KMS-11 (cell line): ENCODE results near the gene ARID4B.

Source experiments
- H2AFZ ChIP-seq: fragments of 200-600 bp; sonication (generic); 2 replicates; pipeline ENCODE4 v1.6.1; 2016; ENCODE audit warnings: antibody characterized with exemption, mixed run types, low read depth
- H3K27ac ChIP-seq: fragments of 200-600 bp; sonication (generic); 2 replicates; pipeline ENCODE4 v1.6.1; 2016; ENCODE audit warnings: mild to moderate bottlenecking, mixed run types
- H3K27me3 ChIP-seq: fragments of 200-600 bp; sonication (generic); 2 replicates; pipeline ENCODE4 v1.6.1; 2017; ENCODE audit warnings: mild to moderate bottlenecking, low read depth, mixed run types, moderate library complexity; ENCODE audit not compliant: insufficient read depth
- H3K36me3 ChIP-seq: fragments of 200-600 bp; sonication (generic); 2 replicates; pipeline ENCODE4 v1.6.1; 2017; ENCODE audit warnings: mild to moderate bottlenecking, mixed run types; ENCODE audit not compliant: insufficient read depth
- H3K4me1 ChIP-seq: fragments of 200-600 bp; sonication (generic); 2 replicates; pipeline ENCODE4 v1.6.1; 2016; ENCODE audit warnings: mild to moderate bottlenecking, low read depth, mixed run types; ENCODE audit not compliant: poor library complexity, severe bottlenecking
- H3K4me2 ChIP-seq: fragments of 200-600 bp; sonication (generic); 2 replicates; pipeline ENCODE4 v1.7.0; 2016; ENCODE audit warnings: mild to moderate bottlenecking, mixed run types
- H3K4me3 ChIP-seq: fragments of 200-600 bp; sonication (generic); IDR thresholded peaks from 2 replicates; pipeline ENCODE4 v1.6.1; 2017; ENCODE audit warnings: low read depth, low read length, mixed read lengths; ENCODE audit not compliant: insufficient read depth
- H3K79me2 ChIP-seq: fragments of 200-600 bp; sonication (generic); 2 replicates; pipeline ENCODE4 v1.6.1; 2016; ENCODE audit warnings: low read depth, mixed run types; ENCODE audit not compliant: insufficient read depth
- H3K9ac ChIP-seq: fragments of 200-600 bp; sonication (generic); 2 replicates; pipeline ENCODE4 v1.6.1; 2016; ENCODE audit warnings: mild to moderate bottlenecking, mixed run types
- H4K20me1 ChIP-seq: fragments of 200-600 bp; sonication (generic); 2 replicates; pipeline ENCODE4 v1.6.1; 2016; ENCODE audit warnings: mild to moderate bottlenecking, mixed run types; ENCODE audit not compliant: insufficient read depth
- TF ChIP-seq, protein P1 (sequence below): fragments of 200-600 bp; sonication (generic); conservative IDR thresholded peaks from 2 replicates; pipeline ENCODE4 v1.6.1; 2017; ENCODE audit warnings: low read depth, mild to moderate bottlenecking, antibody characterized with exemption, low read length, moderate library complexity, mixed read lengths

The ARID4B gene

DNA sequence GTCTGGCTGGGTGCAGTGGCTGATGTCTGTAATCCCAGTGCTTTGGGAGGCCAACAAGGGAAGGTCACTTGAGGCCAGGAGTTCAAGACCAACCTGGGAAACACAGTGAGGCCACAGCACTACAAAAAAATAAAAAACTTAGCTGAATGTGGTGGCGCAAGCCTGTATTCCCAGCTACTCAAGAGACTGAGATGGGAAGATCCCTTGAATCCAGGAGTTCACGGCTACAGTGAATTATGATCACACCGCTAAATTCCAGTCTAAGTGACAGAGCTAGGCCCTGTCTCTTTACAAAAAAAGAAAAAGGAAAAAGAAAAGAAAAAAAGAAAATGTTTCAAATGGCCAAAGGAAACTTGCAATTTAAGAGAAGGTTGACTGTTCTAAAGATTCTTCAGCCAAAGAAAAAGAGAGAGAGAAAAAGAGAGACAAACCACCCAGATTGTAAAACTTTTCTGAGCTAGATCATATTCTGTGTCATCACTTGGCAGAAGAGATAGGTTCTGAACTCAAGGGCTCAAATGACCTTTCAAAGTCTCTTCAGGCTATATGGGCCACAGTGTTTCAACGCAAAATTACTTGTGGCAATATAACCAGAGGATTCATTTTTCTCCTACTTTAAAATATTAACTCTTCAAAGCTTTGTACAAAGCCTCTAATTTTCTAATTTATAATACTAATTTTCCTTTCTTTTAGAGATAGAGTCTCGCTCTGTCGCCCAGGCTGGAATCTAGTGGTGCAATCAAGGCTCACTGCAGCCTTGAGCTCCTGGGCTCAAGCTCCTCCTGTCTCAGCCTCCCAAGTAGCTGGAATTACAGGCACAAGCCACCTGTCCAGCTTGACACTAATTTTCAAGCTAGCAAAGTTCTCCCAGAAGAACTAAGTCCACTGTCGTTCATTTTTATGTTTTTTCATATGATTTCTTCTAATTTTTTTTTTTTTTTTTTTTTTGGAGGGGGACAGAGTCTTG is 20.5 kb downstream of the ARID4B start:
- Histone ChIP-seq H3K79me2 (peaks cover 69% of the 10 kb centered on the region), H3K4me1 (no peaks in the 10 kb centered on the region), H3K27me3 (no peaks in the 10 kb centered on the region), H3K36me3 (no peaks in the 10 kb centered on the region), H3K9ac (no peak overlapping the region), H4K20me1 (peaks cover 23% of the 10 kb centered on the region), H2AFZ (no peak overlapping the region), H3K4me3 (no peak overlapping the region), H3K27ac (no peak overlapping the region), H3K4me2 (no peak overlapping the region)
- TF ChIP-seq, protein P1, sequence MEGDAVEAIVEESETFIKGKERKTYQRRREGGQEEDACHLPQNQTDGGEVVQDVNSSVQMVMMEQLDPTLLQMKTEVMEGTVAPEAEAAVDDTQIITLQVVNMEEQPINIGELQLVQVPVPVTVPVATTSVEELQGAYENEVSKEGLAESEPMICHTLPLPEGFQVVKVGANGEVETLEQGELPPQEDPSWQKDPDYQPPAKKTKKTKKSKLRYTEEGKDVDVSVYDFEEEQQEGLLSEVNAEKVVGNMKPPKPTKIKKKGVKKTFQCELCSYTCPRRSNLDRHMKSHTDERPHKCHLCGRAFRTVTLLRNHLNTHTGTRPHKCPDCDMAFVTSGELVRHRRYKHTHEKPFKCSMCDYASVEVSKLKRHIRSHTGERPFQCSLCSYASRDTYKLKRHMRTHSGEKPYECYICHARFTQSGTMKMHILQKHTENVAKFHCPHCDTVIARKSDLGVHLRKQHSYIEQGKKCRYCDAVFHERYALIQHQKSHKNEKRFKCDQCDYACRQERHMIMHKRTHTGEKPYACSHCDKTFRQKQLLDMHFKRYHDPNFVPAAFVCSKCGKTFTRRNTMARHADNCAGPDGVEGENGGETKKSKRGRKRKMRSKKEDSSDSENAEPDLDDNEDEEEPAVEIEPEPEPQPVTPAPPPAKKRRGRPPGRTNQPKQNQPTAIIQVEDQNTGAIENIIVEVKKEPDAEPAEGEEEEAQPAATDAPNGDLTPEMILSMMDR: no peak

DNA sequence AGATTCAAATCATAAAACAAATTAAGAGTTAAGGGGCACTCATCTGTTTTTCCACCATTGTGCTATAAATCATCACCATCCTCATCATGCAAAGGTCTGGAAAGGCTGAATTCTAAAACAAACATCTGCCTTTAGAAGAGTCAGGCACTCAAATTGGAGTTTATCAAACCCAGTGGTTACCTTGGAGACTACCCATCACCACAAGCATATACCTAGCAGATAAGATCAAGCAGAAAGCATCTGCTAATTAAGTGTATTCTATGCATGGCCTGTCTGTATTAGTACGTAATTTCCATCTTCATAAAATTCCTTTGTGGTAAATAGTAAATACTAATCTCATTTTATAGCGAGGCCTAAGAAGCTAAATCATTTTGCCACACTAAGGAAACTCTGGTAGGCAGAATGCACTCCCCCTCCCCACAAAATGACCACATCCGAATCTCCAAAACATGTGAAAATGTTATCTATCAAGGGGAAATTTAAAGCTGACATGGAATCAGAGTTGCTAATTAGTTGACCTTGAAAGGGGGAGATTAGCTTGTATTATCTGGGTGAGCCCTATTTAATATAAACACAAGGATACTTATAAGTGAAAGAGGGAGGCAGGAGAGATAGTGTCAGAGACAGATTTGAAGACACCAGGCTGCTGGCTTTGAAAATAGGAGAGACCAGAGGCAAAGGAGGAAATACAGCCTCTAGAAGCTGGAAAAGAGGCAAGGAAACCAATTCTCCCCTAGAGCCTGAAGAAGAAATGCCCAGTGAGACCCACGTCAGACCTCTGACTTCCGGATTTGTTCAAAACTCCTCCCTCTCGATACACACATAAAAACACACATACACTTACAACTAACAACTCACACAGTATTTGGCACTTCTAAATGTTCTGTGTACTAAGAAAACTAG is 23.2 kb downstream of the ARID4B start:
- peaks cover 57% of the 10 kb centered on the region for H3K79me2 ChIP-seq
- TF ChIP-seq, protein P1: no peak
- H3K9ac ChIP-seq: no peak overlapping the region
- no peaks in the 10 kb centered on the region for H3K36me3 ChIP-seq
- no peak overlapping the region for H3K27ac ChIP-seq
- H3K4me2 ChIP-seq: no peak overlapping the region
- peaks cover 23% of the 10 kb centered on the region for H4K20me1 ChIP-seq
- H3K4me3 ChIP-seq: no peak overlapping the region
- H3K4me1 ChIP-seq: peaks cover 3% of the 10 kb centered on the region
- H3K27me3 ChIP-seq: no peaks in the 10 kb centered on the region
- no peak overlapping the region for H2AFZ ChIP-seq

DNA sequence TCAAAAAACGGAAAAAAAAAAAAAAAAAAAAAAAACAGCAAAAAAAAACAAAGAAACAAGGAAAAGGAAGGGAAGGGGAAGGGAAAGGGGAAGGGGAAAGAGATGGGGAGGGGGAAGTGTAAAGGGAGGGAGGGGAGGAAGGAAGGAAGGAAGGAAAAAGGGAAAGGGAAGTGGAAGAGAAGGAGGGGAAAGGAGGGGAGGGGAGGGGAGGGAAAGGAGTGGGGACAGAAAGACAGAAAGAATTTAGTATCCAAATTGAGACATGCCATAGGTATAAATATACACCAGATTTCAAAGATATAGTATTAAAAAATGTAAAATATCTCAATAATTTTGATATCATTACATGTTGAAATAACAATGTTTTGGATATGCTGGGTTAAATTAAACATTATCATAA is 25.8 kb downstream of the ARID4B start:
- H3K27ac ChIP-seq: no peak overlapping the region
- H3K4me3 ChIP-seq: no peak overlapping the region
- peaks cover 23% of the 10 kb centered on the region for H4K20me1 ChIP-seq
- TF ChIP-seq, protein P1: no peak
- H3K27me3 ChIP-seq: no peaks in the 10 kb centered on the region
- H3K9ac ChIP-seq: no peak overlapping the region
- peaks cover 77% of the 10 kb centered on the region for H3K79me2 ChIP-seq
- no peak overlapping the region for H2AFZ ChIP-seq
- no peaks in the 10 kb centered on the region for H3K36me3 ChIP-seq
- no peak overlapping the region for H3K4me2 ChIP-seq
- peaks cover 28% of the 10 kb centered on the region for H3K4me1 ChIP-seq

DNA sequence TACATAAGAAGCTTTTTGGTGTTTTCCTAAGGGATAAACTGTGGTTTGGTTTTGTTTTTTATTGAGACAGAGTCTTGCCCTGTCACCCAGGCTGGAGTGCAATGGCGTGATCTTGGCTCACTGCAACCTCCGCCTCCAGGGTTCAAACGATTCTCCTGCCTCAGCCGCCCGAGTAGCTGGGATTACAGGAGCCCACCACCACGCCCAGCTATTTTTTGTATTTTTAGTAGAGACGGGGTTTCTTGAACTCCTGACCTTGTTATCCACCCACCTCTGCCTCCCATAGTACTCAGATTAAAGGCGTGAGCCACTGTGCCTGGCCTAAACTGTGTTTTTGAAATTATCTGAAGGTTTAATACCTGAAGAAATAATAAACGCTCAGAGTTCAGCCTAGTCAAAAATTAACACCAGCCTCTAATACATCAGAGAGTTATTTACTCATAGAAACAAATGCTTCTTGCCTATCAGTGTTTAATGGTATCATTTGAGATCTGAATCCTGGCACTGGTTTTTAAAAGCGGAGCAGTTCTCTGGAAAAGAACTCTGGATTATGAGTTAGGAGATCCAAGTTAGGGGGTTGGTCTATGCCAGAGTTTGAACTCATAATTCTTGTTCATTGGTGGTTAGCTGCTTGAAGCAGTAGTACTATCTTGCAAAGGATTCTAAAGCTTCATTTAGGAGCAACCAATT is 28.7 kb downstream of the ARID4B start:
- Histone ChIP-seq H2AFZ (no peak overlapping the region), H3K9ac (no peak overlapping the region), H3K4me1 (peaks cover 35% of the 10 kb centered on the region), H3K36me3 (no peaks in the 10 kb centered on the region), H3K79me2 (peaks cover 72% of the 10 kb centered on the region), H4K20me1 (peaks cover 12% of the 10 kb centered on the region; the same call in 1 of the 2 replicates), H3K27ac (peak overlapping the region; percentile 17; the same call in 1 of the 2 replicates), H3K27me3 (no peaks in the 10 kb centered on the region), H3K4me3 (no peak overlapping the region), H3K4me2 (0 out of 2 replicates have a peak overlapping the region, but pooled peaks have one; percentile 7)
- TF ChIP-seq, protein P1: no peak
